Measurements from ENCODE around the gene PJA1.

The PJA1 gene

DNA sequence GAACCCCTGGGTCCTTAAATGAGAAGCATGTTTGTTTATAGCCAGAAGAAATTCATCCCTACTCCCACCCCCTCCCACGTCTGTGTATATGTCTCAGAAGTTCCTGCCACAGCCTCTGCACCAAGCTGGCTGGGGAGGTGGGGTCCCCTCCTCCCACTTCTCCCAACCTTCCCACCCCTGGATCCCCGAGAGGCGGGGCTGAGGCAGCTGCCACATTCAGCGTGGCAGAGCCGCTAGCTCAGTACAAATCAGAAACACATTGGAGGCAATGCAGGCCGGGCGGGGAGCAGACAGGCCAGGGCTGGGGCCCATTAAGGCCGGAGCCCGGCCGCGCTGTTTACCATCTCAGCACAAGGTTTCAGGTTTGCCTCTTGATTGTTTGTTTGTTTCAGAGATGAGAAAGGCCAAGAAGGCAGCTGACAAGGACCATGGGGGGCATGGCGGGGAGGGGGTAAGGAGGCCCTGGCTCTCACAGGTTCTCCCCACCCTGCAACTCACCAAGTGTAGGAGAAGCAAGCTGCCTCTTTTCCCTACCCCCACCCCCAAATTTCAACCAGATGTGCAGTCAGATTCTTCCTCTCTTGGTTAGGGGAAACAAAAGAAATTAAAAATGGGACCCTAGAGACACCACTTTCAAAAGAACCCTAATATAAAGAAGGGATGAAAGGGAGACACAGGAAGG lies 22.3 kb downstream of the PJA1 start:
- no peak for DNase-seq (ENCODE audit: low spot score)

DNA sequence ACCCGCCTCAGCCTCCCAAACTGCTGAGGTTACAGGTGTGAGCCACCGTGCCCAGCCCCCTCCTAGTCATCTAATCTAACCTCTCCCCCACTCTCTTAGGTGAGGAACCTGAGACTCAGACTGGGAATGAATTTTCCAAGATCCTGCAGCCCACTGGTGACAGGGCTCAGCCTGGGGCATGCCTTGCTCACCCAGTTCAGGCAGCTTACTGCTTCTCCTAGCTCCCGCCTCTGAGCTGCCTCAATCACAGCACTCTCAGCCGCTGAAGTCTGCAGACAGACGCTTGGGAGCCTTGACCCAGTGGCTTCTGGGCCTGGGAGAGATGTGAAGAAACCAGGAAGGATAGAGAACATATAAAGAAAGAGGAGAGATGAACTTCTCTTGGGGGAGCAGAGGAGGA lies 24.4 kb downstream of the PJA1 start:
- DNase-seq (ENCODE audit: low spot score): no peak

DNA sequence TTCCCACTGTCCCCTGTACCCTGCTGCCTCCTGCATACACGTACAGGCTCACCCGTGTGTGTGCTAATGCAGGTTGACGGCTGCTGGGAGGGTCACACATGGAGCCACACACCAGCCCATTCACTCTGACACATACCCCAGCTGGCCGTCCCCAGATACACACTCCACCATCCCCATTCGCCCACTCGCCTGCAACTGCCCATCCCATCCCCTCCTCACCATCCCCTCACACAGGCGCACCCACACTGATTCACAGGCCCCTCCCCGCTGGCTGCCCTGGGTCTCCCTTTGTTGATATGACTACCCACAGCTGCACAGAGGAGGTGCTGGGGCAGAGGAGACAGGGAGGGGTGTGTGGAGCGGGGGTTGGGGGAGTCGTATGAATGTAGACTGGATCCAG lies 25.7 kb downstream of the PJA1 start:
- DNase-seq (ENCODE audit: low spot score): no peak

DNA sequence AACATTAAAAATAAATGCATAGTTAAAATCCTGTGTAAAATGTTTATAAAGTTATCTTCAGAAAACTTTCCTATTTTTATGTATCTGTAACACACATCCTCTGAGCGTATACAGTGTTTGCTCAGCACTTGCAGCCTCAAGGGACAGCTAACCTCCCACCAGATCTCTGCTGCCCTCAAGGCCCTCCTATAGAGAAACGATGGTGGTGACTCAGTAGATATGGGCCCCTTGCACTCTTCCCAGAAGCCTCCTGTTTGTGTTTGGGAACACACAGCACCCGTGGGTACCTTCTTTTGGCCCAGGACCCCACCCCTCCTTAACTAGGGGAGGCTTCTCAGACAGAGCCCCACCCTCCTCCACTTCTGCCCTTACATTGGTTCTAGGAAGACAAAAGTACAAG lies 26.7 kb downstream of the PJA1 start:
- no peak for DNase-seq (ENCODE audit: low spot score)

DNA sequence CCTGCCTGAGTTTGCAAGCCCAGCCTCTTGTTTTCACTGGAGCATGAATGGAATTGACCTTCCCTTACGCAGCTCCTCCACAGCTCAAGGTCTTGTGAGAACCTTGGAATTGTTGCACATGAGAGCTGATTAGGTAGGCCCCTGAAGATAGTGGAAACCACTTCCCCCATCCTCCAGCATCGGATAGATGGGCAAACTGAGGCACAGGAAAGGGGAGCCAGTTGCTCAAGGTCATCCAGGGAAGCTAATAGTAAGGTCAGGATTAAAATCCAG lies 27.2 kb downstream of the PJA1 start:
- no peak for DNase-seq (ENCODE audit: low spot score)

DNA sequence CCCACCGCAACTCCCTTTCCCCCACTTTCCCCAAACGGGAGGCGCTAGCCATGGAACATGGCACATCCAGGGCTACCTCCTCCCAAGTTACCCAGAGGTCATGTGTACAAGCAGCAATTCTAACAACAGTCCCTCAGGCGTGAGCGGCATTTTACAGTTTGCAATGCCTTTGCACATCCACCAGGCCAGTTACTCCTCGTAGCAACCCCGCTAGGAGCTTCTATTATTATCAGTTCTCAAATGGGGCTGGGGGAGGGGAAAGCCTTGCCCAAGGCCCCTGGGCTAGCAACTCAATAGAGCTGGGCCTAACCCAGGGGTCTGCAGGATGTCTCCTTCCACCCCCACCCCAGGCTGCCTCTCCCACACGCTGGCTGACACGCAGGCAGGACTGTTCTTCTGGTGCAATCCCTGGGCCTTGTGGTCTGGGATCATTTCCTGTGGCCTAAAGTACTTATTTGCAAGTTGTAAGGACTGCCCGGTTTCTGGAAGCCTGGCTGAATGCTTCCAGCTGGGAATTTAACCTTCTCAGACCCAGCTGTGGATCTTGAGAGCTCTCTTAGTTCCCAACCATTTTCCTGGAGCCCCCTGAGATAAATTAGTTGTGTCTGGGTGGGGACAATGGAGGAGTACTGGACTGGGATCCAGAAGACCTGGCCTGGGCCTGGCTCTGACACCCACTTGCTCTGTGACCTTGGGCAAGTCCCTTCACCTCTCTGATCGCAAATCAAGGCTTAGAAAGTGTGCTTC lies 27.7 kb downstream of the PJA1 start:
- DNase-seq (ENCODE audit: low spot score): no peak

DNA sequence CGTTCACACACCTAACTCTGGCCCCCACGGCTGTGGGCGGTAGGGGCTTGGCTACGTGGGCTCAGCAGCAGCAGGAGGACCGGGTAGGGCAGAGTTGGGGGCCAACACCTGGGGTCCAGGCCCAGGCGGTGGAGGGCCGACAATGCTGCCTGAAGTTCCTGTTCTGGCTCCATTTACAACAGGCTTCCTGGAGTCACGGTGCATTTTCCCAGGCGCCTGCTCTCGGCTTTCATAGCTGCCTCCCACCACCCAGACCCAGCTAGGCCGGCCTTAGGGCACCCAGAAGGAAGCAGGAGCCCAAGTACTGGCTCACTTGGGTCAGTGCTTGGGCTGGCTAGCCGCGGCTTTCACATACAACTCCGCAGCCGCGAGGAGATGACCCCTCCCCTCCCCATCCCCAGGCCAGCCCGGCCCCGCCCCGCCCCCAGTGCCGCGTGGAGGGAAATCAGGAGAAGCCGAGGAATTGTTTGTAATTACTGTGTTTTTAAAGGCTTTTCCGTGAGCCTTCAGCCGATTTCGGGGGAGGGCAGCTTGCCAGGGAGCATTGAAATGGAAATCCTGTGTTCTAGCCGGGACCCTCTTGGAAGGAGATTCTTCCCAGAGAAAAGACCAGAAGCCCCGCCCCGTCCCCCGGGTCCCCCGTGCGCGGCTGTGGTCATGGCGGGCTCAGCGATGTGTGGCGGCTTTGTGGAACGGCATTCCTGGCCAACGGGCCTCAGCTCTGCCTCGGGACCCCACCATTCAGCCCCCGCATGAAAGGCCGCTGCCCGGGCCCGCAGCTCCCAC lies 28.5 kb downstream of the PJA1 start:
- no peak for DNase-seq (ENCODE audit: low spot score)

- DNase-seq (ENCODE audit: low spot score): peak; percentile 28
Observed at GRCh38 chrX:69133921-69134542, 31.2 kb downstream of the PJA1 start.

GRCh38 chrX:69131886-69132285 lies 33.4 kb downstream of the PJA1 start:
- DNase-seq (ENCODE audit: low spot score): no peak

DNA sequence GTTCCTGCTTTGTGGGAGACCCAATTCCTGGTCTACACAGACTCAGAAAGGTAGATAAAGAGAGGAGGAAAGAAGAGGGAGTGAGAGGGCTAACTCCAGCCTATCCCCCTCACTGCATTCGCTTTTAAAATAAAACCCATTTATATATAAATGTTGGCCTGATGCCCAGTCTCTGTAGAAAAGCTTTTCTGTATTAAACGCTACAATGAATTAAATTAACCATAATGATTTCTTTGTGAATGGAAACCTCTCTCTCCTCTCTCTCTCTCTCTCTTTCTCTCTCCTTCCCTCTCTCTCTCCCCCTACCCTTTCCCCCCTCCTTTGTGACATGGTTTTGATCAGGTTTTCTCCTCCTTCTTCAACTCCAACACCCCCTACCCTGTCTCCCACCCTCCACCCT lies 34.8 kb downstream of the PJA1 start:
- no peak for DNase-seq (ENCODE audit: low spot score)

GRCh38 chrX:69128588-69128987 lies 36.7 kb downstream of the PJA1 start:
- DNase-seq (ENCODE audit: low spot score): no peak

DNA sequence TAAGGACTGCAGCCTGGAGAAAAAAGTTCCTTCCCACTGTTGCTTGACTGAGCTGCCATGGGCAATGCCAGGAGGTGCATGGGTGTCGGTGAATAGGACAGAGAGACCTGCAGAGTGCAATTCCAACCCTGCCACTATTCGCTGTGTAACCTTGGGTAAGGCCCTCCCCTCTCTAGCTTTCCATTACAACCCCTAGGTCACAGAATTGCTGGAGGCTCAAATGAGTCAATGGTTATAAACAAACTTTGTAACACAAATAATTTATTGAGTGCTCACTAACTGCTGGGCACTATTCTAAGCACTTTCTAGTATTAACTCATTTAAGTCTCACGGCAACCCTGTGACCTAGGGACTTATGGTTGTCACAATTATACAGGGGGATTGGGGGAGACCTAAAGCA lies 37.8 kb downstream of the PJA1 start:
- no peak for DNase-seq (ENCODE audit: low spot score)

- no peak for DNase-seq (ENCODE audit: low spot score)
Observed at GRCh38 chrX:69126642-69127041, 38.6 kb downstream of the PJA1 start.

GRCh38 chrX:69125094-69125493 lies 40.2 kb downstream of the PJA1 start:
- no peak for DNase-seq (ENCODE audit: low spot score)

- DNase-seq (ENCODE audit: low spot score): no peak
Observed at GRCh38 chrX:69124108-69124507, 41.1 kb downstream of the PJA1 start.

GRCh38 chrX:69123481-69123880 lies 41.8 kb downstream of the PJA1 start:
- no peak for DNase-seq (ENCODE audit: low spot score)

GRCh38 chrX:69121321-69122000 lies 43.8 kb downstream of the PJA1 start:
- no peak for DNase-seq (ENCODE audit: low spot score)

GRCh38 chrX:69120476-69120875 lies 44.8 kb downstream of the PJA1 start:
- DNase-seq (ENCODE audit: low spot score): no peak

GRCh38 chrX:69119122-69119521 lies 46.1 kb downstream of the PJA1 start:
- no peak for DNase-seq (ENCODE audit: low spot score)

DNA sequence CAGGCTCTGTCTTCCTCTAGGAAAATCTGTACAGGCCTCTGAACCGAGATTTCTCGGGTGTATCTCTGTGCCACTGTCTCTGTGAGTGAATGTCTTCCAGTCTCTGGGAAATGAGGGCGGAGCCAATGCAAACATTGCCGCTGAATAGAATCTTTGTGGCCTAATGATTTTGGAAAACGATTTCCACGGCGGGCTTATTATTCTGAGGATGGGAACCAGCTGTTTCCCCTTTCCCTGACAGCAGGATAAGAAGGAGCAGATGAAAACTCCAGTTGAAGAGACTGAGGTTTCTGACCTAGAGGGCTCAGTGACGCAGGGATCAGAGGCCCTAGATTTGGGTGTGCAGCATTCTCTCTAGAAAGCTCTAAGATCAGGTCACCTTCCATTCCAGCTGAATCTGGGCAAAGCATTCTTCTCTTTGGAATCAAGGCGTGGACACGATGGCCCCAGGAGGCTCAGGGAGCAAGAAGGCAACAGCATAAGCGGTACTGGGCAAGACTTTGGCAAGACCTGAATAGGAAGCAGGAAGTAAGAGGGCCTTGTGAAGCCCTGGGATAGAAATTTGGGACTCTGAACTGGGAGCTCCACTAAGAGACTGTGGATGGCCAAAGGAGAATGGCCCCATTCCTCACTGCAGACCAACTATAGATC lies 47.3 kb downstream of the PJA1 start:
- DNase-seq (ENCODE audit: low spot score): no peak

DNA sequence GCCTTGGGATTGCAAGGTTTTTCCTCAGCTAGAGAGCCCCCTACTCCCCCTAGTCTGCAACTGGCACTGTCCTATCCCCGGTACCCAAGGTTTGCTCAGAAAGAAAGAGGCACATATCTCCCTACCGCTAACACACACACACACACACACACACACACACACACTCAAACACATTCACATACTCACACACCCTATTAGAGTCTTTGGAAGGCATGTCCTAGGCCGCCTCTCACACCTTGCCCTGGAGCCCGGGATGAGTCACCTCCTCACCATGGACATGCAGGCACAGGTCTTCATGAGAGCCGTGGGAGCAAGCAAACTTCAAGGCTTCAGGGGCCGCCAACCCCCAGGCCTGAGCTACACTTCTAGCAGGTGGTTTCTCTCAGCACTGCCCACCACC lies 49.2 kb downstream of the PJA1 start:
- DNase-seq (ENCODE audit: low spot score): no peak

- DNase-seq (ENCODE audit: low spot score): no peak
Observed at GRCh38 chrX:69113723-69114122, 51.5 kb downstream of the PJA1 start.

Data from HuH-7.5 (cell line).